SK-N-SH (cell line): ENCODE data around the gene THTPA.

Source experiments
- CTCF ChIP-seq: fragments of 200-600 bp; sonication (generic); IDR thresholded peaks from 2 replicates; pipeline ENCODE4 v1.6.1; 2017; ENCODE audit warnings: antibody characterized with exemption, mild to moderate bottlenecking, moderate library complexity
- EZH2phosphoT487 ChIP-seq: fragments of 200-600 bp; sonication (generic); IDR thresholded peaks from 2 replicates; pipeline ENCODE4 v1.6.1; 2017; ENCODE audit warnings: low read depth, mixed run types, mild to moderate bottlenecking, antibody characterized with exemption, moderate library complexity, borderline replicate concordance
- POLR2AphosphoS5 ChIP-seq: IDR thresholded peaks from 2 replicates; pipeline ENCODE4 v1.6.1; 2012; ENCODE audit warnings: low read depth, low read length

DNA sequence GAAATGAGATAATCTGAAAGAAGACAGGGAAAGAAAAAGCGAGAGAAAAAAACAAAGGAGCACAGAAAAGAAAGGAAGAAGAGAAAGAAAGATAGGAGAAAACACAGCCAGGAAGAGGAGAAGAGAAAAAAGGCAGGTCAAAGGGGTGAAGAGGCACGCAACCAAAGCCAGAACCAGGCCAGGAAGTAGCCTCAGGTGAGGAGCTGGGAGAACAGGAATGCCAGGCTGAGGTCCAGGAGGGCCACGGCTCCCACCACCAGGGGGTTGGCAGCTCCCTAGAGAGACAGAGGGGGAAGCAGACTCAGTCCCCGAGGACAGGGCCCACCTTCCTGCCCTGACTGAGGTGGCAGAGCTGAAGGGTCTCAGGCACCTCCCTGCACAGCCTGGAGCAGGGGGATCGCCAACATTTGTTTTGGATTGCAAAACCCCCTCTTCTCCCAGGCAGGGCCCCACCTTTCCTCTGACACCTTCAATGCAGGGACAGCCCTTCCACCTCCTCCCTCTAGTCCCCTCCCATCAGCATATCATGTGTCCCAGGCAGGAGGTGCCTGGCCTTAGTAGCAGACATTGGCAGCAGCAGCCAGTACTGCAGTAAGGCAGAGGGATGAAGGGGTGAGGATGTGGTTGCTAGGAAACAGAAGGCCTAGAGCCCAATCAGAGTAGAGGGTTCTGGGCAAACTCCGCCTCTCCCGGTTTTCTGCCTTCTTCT, 13.5 kb downstream of the THTPA start:
- TF ChIP-seq POLR2AphosphoS5 (no peak), CTCF (no peak), EZH2phosphoT487 (no peak)
